Measurements from ENCODE around the gene SLC6A9. TPM values are rescaled to one million over a fixed set of nuclear protein-coding genes. Genes with fewer than 3 reads are reported as not detected.

Gene SLC6A9
- total RNA-seq, 3 donors from 2014 or later (not counting 1 experiment from before 2014, with no cell fraction given), result 0.29 to 0.55 TPM; not detected in 1

DNA sequence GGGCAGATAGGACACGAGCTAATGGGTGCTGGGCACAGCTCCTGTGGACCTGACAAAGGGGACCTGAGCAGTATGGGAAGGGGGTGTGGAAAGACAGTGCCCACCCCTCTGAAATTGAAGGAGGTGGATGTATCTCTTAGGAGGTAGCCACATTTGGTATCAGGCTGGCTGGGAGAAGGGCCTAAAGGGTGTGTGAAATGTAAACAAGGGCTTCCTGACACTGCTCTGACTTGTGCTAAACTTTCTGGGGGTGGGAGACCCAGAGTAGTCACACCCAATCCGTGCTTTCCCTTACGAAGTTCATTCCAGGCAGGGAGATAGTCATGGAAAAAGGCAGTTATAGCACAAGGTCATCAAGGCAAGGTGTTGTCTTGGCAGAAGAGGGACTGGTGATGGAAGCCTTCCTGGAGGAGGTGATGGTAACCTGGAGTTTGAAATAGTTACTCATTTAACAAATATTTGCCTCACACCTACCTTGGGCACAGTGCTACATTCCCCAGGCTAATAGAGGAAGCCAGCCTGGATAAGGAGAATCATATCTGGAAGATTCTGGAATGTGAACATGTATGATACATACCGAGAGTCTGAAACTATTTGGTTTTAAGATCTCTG is 45.2 kb downstream of the SLC6A9 start:
- H3K27me3 ChIP-seq (ENCODE audit: control insufficient read depth, insufficient read depth, low read length), result no peaks in the 10 kb centered on the region
- no peak overlapping the region for H3K4me3 ChIP-seq (ENCODE audit: low read length)
- TF ChIP-seq, protein P1, sequence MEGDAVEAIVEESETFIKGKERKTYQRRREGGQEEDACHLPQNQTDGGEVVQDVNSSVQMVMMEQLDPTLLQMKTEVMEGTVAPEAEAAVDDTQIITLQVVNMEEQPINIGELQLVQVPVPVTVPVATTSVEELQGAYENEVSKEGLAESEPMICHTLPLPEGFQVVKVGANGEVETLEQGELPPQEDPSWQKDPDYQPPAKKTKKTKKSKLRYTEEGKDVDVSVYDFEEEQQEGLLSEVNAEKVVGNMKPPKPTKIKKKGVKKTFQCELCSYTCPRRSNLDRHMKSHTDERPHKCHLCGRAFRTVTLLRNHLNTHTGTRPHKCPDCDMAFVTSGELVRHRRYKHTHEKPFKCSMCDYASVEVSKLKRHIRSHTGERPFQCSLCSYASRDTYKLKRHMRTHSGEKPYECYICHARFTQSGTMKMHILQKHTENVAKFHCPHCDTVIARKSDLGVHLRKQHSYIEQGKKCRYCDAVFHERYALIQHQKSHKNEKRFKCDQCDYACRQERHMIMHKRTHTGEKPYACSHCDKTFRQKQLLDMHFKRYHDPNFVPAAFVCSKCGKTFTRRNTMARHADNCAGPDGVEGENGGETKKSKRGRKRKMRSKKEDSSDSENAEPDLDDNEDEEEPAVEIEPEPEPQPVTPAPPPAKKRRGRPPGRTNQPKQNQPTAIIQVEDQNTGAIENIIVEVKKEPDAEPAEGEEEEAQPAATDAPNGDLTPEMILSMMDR (IDR thresholded peaks at IDR 0.05), result no peak
- no peaks in the 10 kb centered on the region for H3K27me3 Mint-ChIP-seq (ENCODE audit: low read depth in 2 of 2)
- H3K27ac ChIP-seq (ENCODE audit: low read length), result no peak overlapping the region
- no peak overlapping the region for H3K27ac Mint-ChIP-seq
- H3K36me3 ChIP-seq (ENCODE audit: control insufficient read depth, insufficient read depth, low read length), result no peaks in the 10 kb centered on the region
- DNase-seq (no peak), ATAC-seq (no peak)
- no peaks in the 10 kb centered on the region for H3K9me3 ChIP-seq (ENCODE audit: control insufficient read depth, insufficient read depth, low read length)
- no peaks in the 10 kb centered on the region for H3K9me3 Mint-ChIP-seq
- H3K36me3 Mint-ChIP-seq, result no peaks in the 10 kb centered on the region
- H3K4me1 ChIP-seq (ENCODE audit: control insufficient read depth, insufficient read depth, low read length), result peaks cover 6% of the 10 kb centered on the region
- no peak overlapping the region for H3K4me3 Mint-ChIP-seq
- intact Hi-C loops (cut with micrococcal nuclease), result no loop called here
- WGBS (ENCODE audit: insufficient coverage), result 89% methylated on average over 4 of the region's 4 CpGs
- peaks cover 0 to 12% of the 10 kb centered on the region in 2 donors for H3K4me1 Mint-ChIP-seq

DNA sequence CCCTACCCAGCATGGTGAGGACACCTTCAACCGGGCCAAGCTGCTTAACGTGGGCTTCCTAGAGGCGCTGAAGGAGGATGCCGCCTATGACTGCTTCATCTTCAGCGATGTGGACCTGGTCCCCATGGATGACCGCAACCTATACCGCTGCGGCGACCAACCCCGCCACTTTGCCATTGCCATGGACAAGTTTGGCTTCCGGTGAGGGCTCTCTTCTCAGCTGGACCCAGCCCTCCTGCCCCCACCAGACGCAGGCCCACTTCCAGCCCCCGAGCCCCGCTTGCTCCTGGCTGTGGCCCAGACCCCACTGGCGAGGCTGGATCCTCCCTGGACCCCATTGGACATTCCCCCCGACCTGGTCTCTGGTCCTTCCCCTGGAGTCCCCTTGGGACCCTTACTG is 46.4 kb downstream of the SLC6A9 start:
- Mint-ChIP-seq H3K9me3 (no peaks in the 10 kb centered on the region), H3K27ac (no peak overlapping the region), H3K27me3 (ENCODE audit: low read depth in 2 of 2) (no peaks in the 10 kb centered on the region), H3K36me3 (no peaks in the 10 kb centered on the region), H3K4me1 (peaks cover 0 to 19% of the 10 kb centered on the region in 2 donors), H3K4me3 (no peak overlapping the region)
- H3K27ac ChIP-seq (ENCODE audit: low read length), result no peak overlapping the region
- no peaks in the 10 kb centered on the region for H3K36me3 ChIP-seq (ENCODE audit: control insufficient read depth, insufficient read depth, low read length)
- H3K4me3 ChIP-seq (ENCODE audit: low read length), result no peak overlapping the region
- H3K9me3 ChIP-seq (ENCODE audit: control insufficient read depth, insufficient read depth, low read length), result no peaks in the 10 kb centered on the region
- intact Hi-C loops (cut with micrococcal nuclease), result no loop called here
- DNase-seq, result no peak
- TF ChIP-seq, protein P1 (IDR thresholded peaks at IDR 0.05), result no peak
- ATAC-seq, result no peak
- peaks cover 5% of the 10 kb centered on the region for H3K4me1 ChIP-seq (ENCODE audit: control insufficient read depth, insufficient read depth, low read length)
- 96% methylated on average over 16 of the region's 16 CpGs for WGBS (ENCODE audit: insufficient coverage)
- H3K27me3 ChIP-seq (ENCODE audit: control insufficient read depth, insufficient read depth, low read length), result no peaks in the 10 kb centered on the region

DNA sequence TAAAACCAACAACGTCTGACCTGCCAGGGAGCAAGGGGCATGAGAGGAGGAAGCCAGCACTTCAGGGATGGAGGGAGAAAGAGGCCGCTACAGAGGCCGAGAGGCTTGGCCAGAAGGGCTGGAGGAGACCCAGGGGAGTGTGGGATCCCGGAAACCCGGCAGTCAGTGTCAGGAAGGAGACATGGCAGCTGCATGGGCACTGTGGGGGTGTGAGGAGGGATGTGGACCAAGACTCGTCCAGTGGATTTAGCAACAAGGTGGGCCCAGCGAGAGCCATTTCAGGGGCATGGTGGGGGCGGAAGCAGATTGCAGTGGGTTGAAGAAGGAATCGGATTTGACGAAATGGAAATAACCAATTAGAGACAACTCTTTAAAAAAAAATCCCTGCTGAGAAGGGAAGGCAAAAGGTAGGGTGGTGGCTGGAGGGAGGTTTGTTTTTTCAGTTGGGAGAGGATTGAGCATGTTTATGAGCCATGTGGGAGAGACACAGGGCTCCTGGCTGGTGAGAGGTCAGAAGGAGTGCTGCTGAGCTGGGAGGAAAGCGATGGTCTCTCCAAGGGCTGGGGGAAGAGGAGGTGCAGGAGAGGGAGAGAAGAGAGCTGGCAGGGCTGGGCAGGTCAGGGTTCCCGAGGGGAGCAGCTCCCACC is 47.9 kb downstream of the SLC6A9 start:
- H3K36me3 ChIP-seq (ENCODE audit: control insufficient read depth, insufficient read depth, low read length), result no peaks in the 10 kb centered on the region
- DNase-seq (no peak), ATAC-seq (no peak)
- H3K9me3 ChIP-seq (ENCODE audit: control insufficient read depth, insufficient read depth, low read length), result no peaks in the 10 kb centered on the region
- Mint-ChIP-seq H3K36me3 (no peaks in the 10 kb centered on the region), H3K9me3 (no peaks in the 10 kb centered on the region), H3K4me3 (no peak overlapping the region), H3K4me1 (peaks cover under 1 to 28% of the 10 kb centered on the region in 2 donors), H3K27ac (no peak overlapping the region), H3K27me3 (ENCODE audit: low read depth in 2 of 2) (no peaks in the 10 kb centered on the region)
- H3K27me3 ChIP-seq (ENCODE audit: control insufficient read depth, insufficient read depth, low read length), result no peaks in the 10 kb centered on the region
- 92% methylated on average over 12 of the region's 12 CpGs for WGBS (ENCODE audit: insufficient coverage)
- TF ChIP-seq, protein P1 (IDR thresholded peaks at IDR 0.05), result no peak
- intact Hi-C loops (cut with micrococcal nuclease), result no loop called here
- no peak overlapping the region for H3K4me3 ChIP-seq (ENCODE audit: low read length)
- H3K27ac ChIP-seq (ENCODE audit: low read length), result no peak overlapping the region
- peaks cover 14% of the 10 kb centered on the region for H3K4me1 ChIP-seq (ENCODE audit: control insufficient read depth, insufficient read depth, low read length)
